HG03095 (cell line): ENCODE results near the gene MEGF9.
"Not testable (repeated sequence)": the region's sequence is repeated elsewhere in the genome, so short reads cannot be mapped to it uniquely, and the experiment has no call there.

Experiments
- ATAC-seq: cut with Tn5 transposase; IDR thresholded peaks from one replicate; pipeline ENCODE4 v1.9.1; 2021; ENCODE audit warnings: moderate library complexity; ENCODE audit not compliant: unreplicated experiment

Gene MEGF9

GRCh38 chr9:120714088-120714845 is at the start of gene MEGF9:
MEGF9 (minus strand) TSS chr9:120714470; CDS start chr9:120714358, 112 bp downstream.
- peak; percentile 94 for ATAC-seq

GRCh38 chr9:120761006-120761405 is 46.7 kb upstream of the MEGF9 start:
- no peak for ATAC-seq

DNA sequence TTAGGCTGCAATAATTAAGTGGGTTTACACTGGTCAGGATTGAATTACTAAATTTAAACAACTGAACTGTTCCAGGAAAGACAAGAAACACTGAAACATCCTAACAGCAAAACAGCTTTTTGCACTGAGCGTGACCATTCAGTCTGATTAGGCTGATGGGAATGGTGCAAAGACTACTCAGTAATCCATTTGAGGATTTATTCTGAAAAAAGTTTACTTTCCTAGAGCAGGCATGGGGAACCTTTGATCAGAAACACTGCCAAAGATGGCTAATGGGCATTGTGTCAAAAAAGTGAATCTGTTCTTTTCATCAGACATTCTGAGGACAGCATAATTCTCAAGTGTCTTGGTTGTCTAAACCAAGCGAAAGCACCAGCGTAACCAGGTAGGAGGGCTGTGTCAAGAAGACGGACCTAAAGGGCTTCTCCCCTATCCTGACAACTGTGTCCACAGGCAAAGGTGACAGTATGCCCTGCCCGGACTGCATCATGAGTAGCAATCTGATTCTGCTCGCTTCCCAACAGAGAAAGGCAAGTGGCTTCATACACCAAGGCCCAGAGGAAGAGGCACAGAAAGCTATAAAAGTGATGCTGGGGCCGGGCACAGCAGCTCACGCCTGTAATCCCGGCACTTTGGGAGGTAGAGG is 45.6 kb upstream of the MEGF9 start:
- no peak for ATAC-seq

DNA sequence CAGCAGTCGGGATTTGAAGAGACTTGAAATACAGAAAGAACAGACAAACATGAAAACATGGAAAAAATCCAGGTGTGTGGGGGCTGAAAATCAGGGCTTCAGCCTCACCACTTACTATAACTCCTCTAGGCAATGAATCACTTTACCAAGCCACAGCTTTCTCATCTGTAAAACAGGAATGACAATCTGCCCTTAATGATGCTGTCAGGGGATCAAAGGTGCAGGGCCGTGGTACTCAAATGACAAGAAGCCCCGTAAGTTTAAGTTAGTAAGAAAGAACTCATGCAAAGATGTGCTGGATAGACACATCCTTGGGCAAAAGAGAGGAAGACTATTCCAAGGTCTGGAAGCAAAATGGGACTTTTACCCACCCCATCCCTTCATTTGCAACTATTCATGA is 44.3 kb upstream of the MEGF9 start:
- ATAC-seq = no peak

- no peak for ATAC-seq
Observed at GRCh38 chr9:120757026-120757913, 43.0 kb upstream of the MEGF9 start.

DNA sequence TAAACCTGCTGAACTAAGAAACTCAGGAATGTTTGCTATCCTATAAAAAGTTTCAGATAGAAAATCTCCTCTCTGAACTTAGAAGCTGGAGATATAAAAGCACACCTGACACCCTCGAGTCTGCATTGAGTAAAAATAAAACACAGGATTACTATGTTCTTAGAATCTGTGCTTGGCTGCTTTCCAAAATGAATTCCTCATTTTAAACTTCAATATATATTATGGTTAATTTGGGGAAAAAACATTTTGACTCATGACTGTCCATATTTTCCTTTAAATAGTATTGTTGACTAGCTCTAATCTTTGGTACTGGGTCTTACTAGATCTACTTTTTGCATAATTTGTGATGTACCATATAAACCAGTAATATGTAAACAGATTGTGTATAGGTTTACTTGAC is 42.3 kb upstream of the MEGF9 start:
- ATAC-seq = no peak

DNA sequence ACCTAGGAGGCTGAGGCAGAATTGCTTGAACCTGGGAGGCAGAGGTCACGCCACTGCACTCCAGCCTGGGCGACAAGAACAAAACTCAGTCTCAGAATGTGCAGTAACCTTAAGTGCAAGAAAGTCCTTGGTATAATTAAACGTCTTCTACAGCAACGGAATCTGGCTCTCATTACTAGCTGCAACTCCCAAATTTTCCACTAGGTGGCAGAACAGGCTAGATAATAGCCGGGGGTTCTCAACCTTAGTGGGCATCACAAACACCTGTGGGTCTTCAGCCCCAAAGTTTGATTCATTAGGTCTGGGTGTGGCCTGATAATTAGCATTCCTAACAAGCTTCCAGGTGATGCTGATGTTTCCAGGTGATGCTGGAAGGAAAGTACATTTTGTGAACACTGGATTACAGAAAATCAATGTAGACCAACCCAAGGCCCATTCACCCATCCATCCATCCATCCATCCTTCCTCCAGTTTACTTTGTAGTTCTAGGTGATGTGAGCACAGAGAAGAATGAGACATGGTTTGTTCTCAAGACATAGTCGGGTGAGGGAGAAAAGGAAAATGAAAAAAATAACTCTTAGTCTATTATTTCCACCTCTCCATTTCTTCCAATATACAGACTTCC is 41.7 kb upstream of the MEGF9 start:
- no peak for ATAC-seq

DNA sequence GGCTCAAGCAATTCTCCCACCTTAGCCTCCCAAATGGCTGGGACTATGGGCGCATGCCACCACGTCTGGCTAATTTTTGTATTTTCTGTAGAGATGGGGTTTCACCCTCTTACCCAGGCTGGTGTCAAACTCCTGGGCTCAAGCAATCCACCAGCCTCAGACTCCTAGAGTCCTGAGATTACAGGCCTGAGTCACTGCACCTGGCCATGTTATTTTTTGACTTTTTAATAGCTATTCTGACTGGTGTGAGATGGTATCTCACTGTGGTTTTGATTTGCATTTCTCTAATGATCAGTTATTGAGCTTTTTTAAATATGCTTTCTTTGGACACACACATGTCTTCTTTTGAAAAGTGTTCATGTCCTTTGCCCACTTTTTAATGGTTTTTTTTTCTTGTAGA is 40.8 kb upstream of the MEGF9 start:
- ATAC-seq = no peak

- ATAC-seq = no peak
Observed at GRCh38 chr9:120750421-120750820, 36.2 kb upstream of the MEGF9 start.

GRCh38 chr9:120746366-120746765 is 32.1 kb upstream of the MEGF9 start:
- ATAC-seq = not testable (repeated sequence)

GRCh38 chr9:120745278-120745677 is 31.0 kb upstream of the MEGF9 start:
- no peak for ATAC-seq

GRCh38 chr9:120742951-120743416 is 28.7 kb upstream of the MEGF9 start:
- ATAC-seq = no peak

GRCh38 chr9:120741701-120742100 is 27.4 kb upstream of the MEGF9 start:
- ATAC-seq = no peak

DNA sequence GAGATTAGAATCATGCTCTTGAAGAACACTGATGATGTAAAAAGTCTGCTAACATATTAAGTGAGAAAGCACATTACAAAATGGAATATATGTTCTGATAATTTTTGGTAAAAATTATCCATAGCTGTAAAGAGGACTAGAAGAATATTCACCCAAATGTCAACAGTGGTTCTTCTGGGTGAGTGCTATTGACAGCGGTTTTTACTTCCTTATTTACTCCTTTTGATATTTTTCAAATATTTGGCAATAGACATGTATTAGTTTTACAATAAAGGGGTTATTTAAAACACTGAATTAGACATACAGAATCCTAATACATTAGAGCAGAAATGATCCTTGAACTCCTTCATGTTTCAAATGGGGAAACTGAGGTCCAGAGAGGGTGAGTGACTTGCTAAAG is 26.9 kb upstream of the MEGF9 start:
- no peak for ATAC-seq

DNA sequence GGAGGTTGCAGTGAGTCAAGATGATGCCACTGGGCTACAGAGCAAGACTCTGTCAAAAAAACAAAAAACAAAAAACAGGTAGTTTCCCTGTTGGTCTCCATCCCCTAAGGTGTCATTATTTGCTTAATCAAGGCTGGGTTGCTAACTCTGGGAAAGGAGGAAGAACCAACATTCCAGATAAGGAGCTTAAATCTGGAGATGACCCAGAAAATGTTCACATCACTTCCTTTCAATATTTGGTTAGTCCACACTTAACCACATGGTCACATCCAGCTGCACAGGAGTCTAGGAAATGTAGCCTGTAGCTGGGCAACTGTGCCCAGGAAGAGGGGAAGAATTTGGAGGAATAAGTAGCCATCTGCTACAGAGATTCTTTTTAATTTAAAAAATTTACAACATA is 25.9 kb upstream of the MEGF9 start:
- no peak for ATAC-seq

DNA sequence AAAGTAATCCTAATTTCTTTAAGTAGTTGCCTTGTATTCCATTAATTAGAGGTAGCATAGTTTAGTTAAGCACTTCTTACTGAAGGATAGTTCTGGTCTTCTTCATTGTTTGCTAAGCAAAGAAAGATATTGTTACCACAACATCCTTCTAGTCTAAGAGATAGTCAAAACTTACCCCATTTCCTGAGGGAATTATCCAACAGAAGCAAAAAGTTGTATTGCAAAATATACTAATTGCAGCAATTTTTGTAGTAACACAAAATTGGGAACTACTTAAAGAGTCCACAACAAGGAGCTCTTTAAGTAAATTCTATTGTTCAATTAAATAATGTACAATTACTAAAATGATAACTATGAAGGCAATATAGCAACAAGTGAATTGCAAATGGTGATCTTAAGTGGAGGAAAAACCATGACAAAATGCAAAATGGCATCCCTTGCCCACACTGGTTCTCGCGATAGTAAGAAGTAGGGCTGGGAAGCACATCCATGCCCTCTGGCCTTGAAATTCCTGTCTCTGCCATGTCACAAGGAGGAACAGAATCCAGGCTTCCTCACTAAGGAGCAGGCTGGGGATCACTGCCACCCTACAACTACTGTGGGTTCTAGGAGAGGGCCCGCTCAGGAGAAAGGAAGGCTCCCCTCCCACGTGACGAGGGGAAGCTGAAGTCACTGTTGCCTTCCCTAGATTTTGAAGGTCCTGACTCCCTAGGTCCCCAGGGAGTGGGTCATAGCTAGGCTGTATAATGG is 23.3 kb upstream of the MEGF9 start:
- ATAC-seq = no peak

GRCh38 chr9:120736881-120737280 is 22.6 kb upstream of the MEGF9 start:
- no peak for ATAC-seq

GRCh38 chr9:120735415-120736126 is 21.3 kb upstream of the MEGF9 start:
- no peak for ATAC-seq

DNA sequence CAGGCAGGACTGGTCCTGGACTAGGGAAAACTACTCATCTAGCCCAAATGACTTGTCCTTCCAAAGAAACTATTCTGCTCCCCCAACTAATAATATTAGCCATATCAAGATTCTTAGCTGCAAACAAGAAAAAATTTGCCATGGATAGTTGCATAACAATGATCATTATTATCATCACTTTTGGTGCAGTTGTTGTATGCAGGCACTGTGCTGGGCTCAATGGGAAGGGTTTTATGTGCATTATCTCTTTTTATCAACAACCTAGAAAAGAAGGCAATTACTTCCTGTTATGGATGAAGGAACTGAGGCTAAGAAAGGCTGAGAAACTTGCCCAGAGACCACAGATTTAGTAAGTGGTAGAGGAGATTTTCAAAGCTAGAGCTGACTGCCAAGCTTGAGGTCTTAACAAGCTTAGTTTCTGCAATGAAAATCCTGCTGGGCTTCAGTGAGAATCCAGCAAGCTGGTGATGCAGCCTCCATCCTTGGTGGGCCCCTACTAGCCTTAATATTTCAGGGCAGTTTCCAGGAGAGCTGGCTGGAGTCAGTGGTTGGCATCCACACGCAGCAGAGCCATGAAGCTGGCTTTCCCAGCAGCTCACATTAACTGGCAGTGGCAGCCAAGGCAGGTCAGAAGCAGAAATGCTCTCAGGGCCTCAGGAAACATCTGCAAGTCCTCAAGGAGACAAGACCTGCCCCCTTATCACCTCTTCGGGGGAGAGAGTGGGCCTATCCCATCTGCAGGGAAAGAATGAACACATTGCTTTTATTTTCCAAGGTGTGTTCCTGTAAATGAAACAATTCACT is 20.5 kb upstream of the MEGF9 start:
- ATAC-seq = no peak
